HFF-Myc (cell line): ENCODE data around the gene PLG.
"Not testable (repeated sequence)": the region's sequence is repeated elsewhere in the genome, so short reads cannot be mapped to it uniquely, and the experiment has no call there.

Experiments
- DNase-seq: peaks from one replicate; pipeline ENCODE4 v3.0.0-alpha.2; 2011; ENCODE audit warnings: low read depth; ENCODE audit errors: extremely low read depth
- H3K4me3 ChIP-seq: replicated peaks from 2 replicates; pipeline ENCODE4 v1.5.1; 2011; ENCODE audit warnings: low read depth, mild to moderate bottlenecking, control low read depth, low read length
- TF ChIP-seq, protein P1 (sequence below): IDR thresholded peaks from 2 replicates; pipeline ENCODE4 v1.5.1; 2012; ENCODE audit warnings: mild to moderate bottlenecking, low read depth, low read length, control low read depth; ENCODE audit errors: missing control alignments

The PLG gene

DNA sequence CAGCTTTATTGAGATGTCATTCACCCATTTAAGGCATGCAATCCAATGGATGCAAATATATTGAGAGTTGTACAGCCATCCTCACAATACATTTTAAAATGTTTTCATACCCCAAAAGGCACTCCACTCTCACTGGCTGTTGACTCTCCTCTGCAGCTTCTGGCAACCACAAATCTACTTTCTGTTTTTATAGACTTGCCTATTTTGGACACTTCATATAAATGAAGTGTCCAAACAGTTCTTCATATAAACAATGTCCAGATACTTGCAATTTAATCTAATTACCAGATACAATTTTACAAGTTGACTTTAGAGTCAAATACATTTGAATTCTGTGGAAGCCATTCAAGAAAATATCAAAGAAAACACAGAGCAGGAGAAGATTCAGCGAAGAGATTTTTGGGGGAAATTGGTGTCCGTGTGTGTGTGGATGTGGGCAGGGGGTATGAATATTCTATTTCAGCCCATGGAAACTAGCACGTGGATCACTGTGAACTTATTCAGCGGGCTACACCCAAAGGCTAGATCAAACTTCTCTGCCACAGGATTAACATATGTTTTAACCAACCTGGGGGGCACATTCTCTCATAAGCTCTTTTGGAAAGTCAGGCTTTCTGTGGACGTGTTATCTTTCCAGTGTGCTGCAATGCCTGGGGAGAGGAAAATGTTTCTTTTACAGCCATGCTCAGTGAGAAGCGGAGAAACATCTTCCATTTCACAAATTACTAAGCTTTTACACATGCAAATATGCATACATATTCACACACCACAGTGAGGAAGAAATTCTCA is 73.9 kb downstream of the PLG start:
- TF ChIP-seq, protein P1, sequence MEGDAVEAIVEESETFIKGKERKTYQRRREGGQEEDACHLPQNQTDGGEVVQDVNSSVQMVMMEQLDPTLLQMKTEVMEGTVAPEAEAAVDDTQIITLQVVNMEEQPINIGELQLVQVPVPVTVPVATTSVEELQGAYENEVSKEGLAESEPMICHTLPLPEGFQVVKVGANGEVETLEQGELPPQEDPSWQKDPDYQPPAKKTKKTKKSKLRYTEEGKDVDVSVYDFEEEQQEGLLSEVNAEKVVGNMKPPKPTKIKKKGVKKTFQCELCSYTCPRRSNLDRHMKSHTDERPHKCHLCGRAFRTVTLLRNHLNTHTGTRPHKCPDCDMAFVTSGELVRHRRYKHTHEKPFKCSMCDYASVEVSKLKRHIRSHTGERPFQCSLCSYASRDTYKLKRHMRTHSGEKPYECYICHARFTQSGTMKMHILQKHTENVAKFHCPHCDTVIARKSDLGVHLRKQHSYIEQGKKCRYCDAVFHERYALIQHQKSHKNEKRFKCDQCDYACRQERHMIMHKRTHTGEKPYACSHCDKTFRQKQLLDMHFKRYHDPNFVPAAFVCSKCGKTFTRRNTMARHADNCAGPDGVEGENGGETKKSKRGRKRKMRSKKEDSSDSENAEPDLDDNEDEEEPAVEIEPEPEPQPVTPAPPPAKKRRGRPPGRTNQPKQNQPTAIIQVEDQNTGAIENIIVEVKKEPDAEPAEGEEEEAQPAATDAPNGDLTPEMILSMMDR: no peak
- DNase-seq: no peak
- H3K4me3 ChIP-seq: no peak overlapping the region

- not testable (repeated sequence) for DNase-seq, H3K4me3 ChIP-seq
These were observed 77.1 kb downstream of the PLG start for GRCh38 chr6:160779095-160779494.

GRCh38 chr6:160780656-160781055 is 78.6 kb downstream of the PLG start:
- not testable (repeated sequence) for DNase-seq, H3K4me3 ChIP-seq

GRCh38 chr6:160781298-160781697 is 79.3 kb downstream of the PLG start:
- DNase-seq: no peak
- TF ChIP-seq, protein P1: no peak
- H3K4me3 ChIP-seq: no peak overlapping the region

GRCh38 chr6:160782228-160782627 is 80.2 kb downstream of the PLG start:
- TF ChIP-seq, protein P1: no peak
- no peak overlapping the region for H3K4me3 ChIP-seq
- DNase-seq: no peak

DNA sequence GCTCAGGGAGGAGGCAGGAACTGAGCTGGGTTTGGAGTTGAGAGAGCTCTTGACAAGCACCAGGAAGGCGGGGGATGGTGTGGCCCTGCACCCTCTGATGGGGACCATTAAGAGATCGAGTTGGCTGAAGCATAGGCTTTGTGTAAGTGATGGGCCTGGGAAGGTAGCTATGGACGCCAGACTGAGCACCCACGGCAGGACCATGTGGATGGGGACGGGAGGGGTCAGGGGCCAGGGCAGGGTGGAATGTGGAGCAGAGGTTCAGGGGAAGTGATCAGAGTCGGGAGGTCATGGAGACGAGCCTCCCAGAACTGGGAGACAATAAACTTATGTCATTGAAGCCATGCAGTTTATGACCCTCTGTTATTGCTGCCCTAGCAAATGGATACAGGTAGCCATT is 81.7 kb downstream of the PLG start:
- TF ChIP-seq, protein P1: no peak
- H3K4me3 ChIP-seq: no peak overlapping the region
- no peak for DNase-seq

DNA sequence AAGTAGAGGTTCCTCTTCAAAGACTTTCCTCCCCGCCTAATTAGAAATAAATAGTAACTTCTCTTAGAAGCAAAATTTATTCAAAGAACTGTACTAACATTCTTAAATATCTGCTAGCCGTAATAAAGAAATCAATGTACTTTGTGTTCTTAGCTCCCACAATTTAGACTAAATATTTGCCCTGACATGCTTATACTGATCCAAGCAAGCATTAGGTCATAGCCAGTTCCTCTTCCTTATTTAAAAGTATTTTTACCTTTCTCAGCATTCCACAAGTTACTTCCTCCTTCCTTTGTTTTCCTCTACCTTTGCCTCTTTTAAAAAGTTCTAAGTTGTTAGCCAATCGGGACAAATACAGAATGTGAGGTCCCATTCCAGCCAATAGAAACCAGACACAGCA is 86.1 kb downstream of the PLG start:
- DNase-seq, H3K4me3 ChIP-seq: not testable (repeated sequence)

DNA sequence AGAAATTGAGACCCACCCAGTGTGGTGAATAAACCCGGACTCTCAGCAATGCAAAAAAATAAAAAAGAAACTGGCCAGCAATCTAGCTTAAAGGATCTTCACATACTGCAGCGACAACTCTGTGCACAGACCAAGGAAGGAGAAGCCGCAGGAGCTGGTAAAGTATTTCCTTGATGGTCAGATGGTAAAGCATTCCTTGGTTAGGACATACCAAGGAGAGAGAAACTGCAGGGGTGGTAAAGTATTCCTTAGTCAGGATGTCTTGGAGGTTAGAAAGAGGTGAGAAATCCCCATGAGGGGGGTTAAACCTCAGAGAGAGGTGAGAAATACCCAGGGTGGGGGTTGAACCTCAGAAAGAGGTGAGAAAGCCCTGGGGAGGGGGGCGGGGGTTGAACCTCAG is 86.8 kb downstream of the PLG start:
- TF ChIP-seq, protein P1: no peak
- no peak for DNase-seq
- no peak overlapping the region for H3K4me3 ChIP-seq
